Activated CD4-positive, alpha-beta T cell treated with anti-CD3 and anti-CD28 coated beads, Interleukin-2, amount 10 ng/mL, durations not matched to agents 7 days and 5 days (primary cell): ENCODE measurements around the gene RETREG1. TPM values are rescaled to one million over a fixed set of nuclear protein-coding genes. Genes with fewer than 3 reads are reported as not detected.
"Not testable (repeated sequence)": the region's sequence is repeated elsewhere in the genome, so short reads cannot be mapped to it uniquely, and the experiment has no call there.

Source experiments
- CTCF ChIA-PET: fragments of 350-600 bp; sonication (Branson Sonifier 250); formaldehyde crosslinking; loops from one replicate; lab custom pipeline; 2021; ENCODE audit warnings: antibody characterized with exemption; lab: Charles Lee
- POLR2A ChIA-PET: fragments of 350-600 bp; sonication (Branson Sonifier 250); formaldehyde crosslinking; loops from one replicate; lab custom pipeline; 2021; ENCODE audit warnings: antibody characterized with exemption; lab: Charles Lee
- DNase-seq: peaks from one replicate; pipeline ENCODE4 v3.0.0-alpha.2; 2020
- H3K27ac Mint-ChIP-seq: one replicate; pipeline ENCODE4 v1.8.0; 2021; ENCODE audit warnings: mild to moderate bottlenecking, moderate library complexity, mixed read lengths
- H3K27me3 Mint-ChIP-seq: one replicate; pipeline ENCODE4 v1.8.0; 2021; ENCODE audit warnings: mixed read lengths
- H3K36me3 Mint-ChIP-seq: one replicate; pipeline ENCODE4 v1.8.0; 2021; ENCODE audit warnings: low read depth, mixed read lengths
- H3K4me1 Mint-ChIP-seq: one replicate; pipeline ENCODE4 v1.8.0; 2021; ENCODE audit warnings: mixed read lengths
- H3K4me3 Mint-ChIP-seq: one replicate; pipeline ENCODE4 v1.8.0; 2021; ENCODE audit warnings: mild to moderate bottlenecking, moderate library complexity, mixed read lengths
- H3K9me3 Mint-ChIP-seq: one replicate; pipeline ENCODE4 v1.8.0; 2021; ENCODE audit warnings: mixed read lengths
- total RNA-seq, 2 experiments: library from RNA; stranded (reverse); gene quantifications; one replicate each; pipeline ENCODE4 v1.2.3, GENCODE V29; 2021

The RETREG1 gene
- total RNA-seq, 2 experiments from 2014 or later: 48.4 to 50.5 TPM

GRCh38 chr5:16542236-16542635 lies 74.6 kb downstream of the RETREG1 start:
- ChIA-PET CTCF (no interaction called here), POLR2A (no interaction called here)
- DNase-seq: no peak
- Mint-ChIP-seq H3K4me1 (peaks cover 26% of the 10 kb centered on the region), H3K4me3 (no peak overlapping the region), H3K27ac (no peak overlapping the region), H3K9me3 (no peaks in the 10 kb centered on the region), H3K36me3 (peaks cover 23% of the 10 kb centered on the region), H3K27me3 (no peaks in the 10 kb centered on the region)

- not testable (repeated sequence) for DNase-seq, H3K27me3 Mint-ChIP-seq
These were observed 75.2 kb downstream of the RETREG1 start for GRCh38 chr5:16541592-16541991.

DNA sequence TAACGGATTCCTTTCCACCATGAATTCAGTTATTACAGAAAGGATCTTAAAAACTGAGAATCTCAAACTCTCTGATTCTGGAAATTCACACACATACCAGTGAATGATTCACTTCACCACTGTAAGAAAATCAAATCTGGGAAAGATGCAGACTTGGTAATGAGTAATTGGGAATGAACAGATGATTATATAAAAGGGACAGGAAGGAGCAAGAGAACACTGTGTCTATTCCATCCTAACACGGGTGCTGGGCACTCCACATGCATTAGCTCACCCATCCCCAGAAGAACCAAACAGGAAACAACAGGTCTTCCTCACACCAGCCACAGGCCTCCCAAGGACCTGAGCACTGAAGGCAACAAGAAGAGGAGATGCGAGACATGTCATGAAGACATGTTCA lies 76.4 kb downstream of the RETREG1 start:
- ChIA-PET POLR2A (no interaction called here), CTCF (no interaction called here)
- no peak overlapping the region for H3K27ac Mint-ChIP-seq
- no peaks in the 10 kb centered on the region for H3K27me3 Mint-ChIP-seq
- no peak for DNase-seq
- H3K4me3 Mint-ChIP-seq: no peak overlapping the region
- peaks cover 26% of the 10 kb centered on the region for H3K4me1 Mint-ChIP-seq
- H3K36me3 Mint-ChIP-seq: peaks cover 28% of the 10 kb centered on the region
- no peaks in the 10 kb centered on the region for H3K9me3 Mint-ChIP-seq

More at GRCh38 chr5:16541592-16541991, 75.2 kb downstream of the RETREG1 start:
- Mint-ChIP-seq H3K36me3 (peaks cover 28% of the 10 kb centered on the region), H3K4me1 (peaks cover 26% of the 10 kb centered on the region)
- H3K4me3 Mint-ChIP-seq, POLR2A ChIA-PET, CTCF ChIA-PET, H3K9me3 Mint-ChIP-seq, H3K27ac Mint-ChIP-seq: not testable (repeated sequence)

- DNase-seq: no peak
- peaks cover 24% of the 10 kb centered on the region for H3K4me1 Mint-ChIP-seq
- ChIA-PET POLR2A (no interaction called here), CTCF (no interaction called here)
- H3K4me3 Mint-ChIP-seq: no peak overlapping the region
- H3K36me3 Mint-ChIP-seq: peaks cover 31% of the 10 kb centered on the region
- no peaks in the 10 kb centered on the region for H3K9me3 Mint-ChIP-seq
- no peaks in the 10 kb centered on the region for H3K27me3 Mint-ChIP-seq
- H3K27ac Mint-ChIP-seq: no peak overlapping the region
These were observed 77.6 kb downstream of the RETREG1 start for GRCh38 chr5:16539169-16539666.

DNA sequence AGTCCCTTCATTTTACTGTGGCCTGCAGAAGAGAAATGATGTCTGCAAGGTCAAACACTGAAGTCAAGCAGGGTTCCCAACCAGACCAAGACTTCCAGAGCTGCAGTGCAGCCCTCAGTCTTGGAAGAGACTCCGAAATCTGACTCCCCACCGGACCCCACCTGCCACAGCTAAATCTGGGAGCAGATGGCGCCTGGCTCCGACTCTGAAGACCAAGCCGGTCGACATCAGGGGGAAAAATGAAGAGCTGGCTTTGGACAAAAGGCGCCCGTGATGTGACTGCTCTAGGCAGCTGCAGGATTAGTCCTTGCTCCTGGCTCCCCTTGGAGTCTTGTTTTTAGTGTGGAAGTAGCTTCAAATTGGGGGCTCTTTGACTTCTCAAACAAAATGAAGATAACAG lies 78.8 kb downstream of the RETREG1 start:
- Mint-ChIP-seq H3K4me1 (peaks cover 22% of the 10 kb centered on the region), H3K27me3 (no peaks in the 10 kb centered on the region)
- no peak for DNase-seq

DNA sequence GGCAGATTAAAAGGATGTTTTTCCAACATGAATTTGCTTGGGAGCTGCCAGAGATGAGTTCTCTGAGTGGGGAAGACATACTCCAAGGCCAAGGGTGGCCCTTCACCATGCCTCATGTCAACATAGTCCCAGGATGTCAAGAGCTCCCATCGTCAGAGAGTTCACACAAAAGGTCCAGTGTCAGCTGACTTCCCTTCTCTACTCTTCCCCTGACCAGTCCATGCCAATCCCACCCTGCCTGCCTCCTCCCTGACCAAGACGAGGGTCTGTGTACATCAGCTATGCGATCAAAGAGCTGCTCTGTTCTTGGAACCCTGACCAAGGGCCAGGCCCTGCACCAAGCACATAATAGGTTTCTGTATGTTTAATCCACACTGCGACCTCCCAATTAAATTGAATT lies 80.0 kb downstream of the RETREG1 start:
- H3K36me3 Mint-ChIP-seq: peaks cover 28% of the 10 kb centered on the region

More for the DNA sequence above, 78.8 kb downstream of the RETREG1 start:
- CTCF ChIA-PET: no interaction called here
- peaks cover 28% of the 10 kb centered on the region for H3K36me3 Mint-ChIP-seq
- no peaks in the 10 kb centered on the region for H3K9me3 Mint-ChIP-seq
- H3K27ac Mint-ChIP-seq: no peak overlapping the region
- no peak overlapping the region for H3K4me3 Mint-ChIP-seq
- POLR2A ChIA-PET: no interaction called here

GRCh38 chr5:16536246-16536645 lies 80.6 kb downstream of the RETREG1 start:
- POLR2A ChIA-PET: no interaction called here
- H3K27ac Mint-ChIP-seq: no peak overlapping the region
- peaks cover 12% of the 10 kb centered on the region for H3K4me1 Mint-ChIP-seq
- H3K36me3 Mint-ChIP-seq: peaks cover 28% of the 10 kb centered on the region
- DNase-seq: no peak
- no peak overlapping the region for H3K4me3 Mint-ChIP-seq
- no peaks in the 10 kb centered on the region for H3K9me3 Mint-ChIP-seq
- H3K27me3 Mint-ChIP-seq: no peaks in the 10 kb centered on the region
- CTCF ChIA-PET: no interaction called here

More for the DNA sequence above, 80.0 kb downstream of the RETREG1 start:
- Mint-ChIP-seq H3K27me3 (no peaks in the 10 kb centered on the region), H3K27ac (no peak overlapping the region), H3K4me3 (no peak overlapping the region), H3K4me1 (peaks cover 17% of the 10 kb centered on the region), H3K9me3 (no peaks in the 10 kb centered on the region)
- POLR2A ChIA-PET: no interaction called here
- CTCF ChIA-PET: no interaction called here
- DNase-seq: no peak

GRCh38 chr5:16534280-16534679 lies 82.5 kb downstream of the RETREG1 start:
- CTCF ChIA-PET: interaction anchor here (0.6 kb wide), 1 partner anchor 1893 kb away, joined by 5 read pairs; no protein-coding TSS in a partner anchor
- no peaks in the 10 kb centered on the region for H3K27me3 Mint-ChIP-seq
- no peak overlapping the region for H3K27ac Mint-ChIP-seq
- no peaks in the 10 kb centered on the region for H3K9me3 Mint-ChIP-seq
- POLR2A ChIA-PET: no interaction called here
- H3K4me3 Mint-ChIP-seq: no peak overlapping the region
- peaks cover 25% of the 10 kb centered on the region for H3K36me3 Mint-ChIP-seq
- no peak for DNase-seq
- peaks cover 2% of the 10 kb centered on the region for H3K4me1 Mint-ChIP-seq

DNA sequence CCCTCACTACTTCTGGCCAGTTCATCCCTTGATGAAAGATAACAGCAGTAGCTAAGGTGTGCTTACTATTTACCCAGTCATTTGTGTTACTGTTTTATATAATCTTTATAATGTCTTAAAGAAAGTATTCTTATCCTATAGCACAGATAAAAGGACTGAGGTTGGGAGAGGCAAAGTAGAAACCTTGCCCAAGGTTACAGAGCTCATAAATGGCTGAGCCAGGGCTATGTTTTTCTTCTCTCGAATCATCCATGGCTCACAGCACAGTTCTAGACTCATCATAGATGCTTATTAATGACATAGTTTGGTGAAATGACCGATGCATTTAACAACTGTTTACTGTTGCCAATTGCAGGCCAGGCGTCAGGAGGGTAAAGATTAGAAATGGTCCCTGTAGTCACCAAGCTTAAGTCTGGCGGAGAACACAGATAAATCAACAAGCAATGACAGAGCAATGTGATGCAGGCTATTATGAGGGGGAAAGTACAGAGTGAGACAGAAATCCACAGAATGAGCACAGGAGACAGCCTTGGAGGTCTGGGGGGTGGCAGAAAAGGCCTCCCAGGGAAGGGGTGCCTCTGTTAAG lies 85.6 kb downstream of the RETREG1 start:
- ChIA-PET CTCF (no interaction called here), POLR2A (no interaction called here)
- DNase-seq: no peak
- H3K4me1 Mint-ChIP-seq: no peaks in the 10 kb centered on the region
- no peak overlapping the region for H3K27ac Mint-ChIP-seq
- no peaks in the 10 kb centered on the region for H3K9me3 Mint-ChIP-seq
- H3K4me3 Mint-ChIP-seq: no peak overlapping the region
- H3K27me3 Mint-ChIP-seq: no peaks in the 10 kb centered on the region
- peaks cover 12% of the 10 kb centered on the region for H3K36me3 Mint-ChIP-seq

DNA sequence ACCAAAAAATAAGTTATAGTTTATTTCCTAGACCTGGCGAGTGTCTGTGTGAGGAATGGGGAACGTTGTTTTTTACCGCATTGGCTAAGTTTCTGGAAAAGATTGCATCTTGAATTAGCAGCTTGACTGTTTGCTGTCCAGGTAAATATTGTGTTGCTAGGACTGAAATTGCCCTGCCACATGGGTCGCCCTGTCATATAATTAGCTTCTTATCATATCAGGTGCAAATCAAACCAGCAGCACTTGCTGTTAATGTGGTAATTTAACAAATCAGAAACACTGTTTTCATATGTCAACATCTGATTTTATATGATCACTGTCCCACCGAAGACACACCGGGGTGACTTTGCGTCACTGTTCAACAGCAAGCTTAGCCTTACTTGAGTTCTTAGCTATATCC lies 87.5 kb downstream of the RETREG1 start:
- Mint-ChIP-seq H3K9me3 (no peaks in the 10 kb centered on the region), H3K4me1 (peaks cover 5% of the 10 kb centered on the region), H3K27me3 (no peaks in the 10 kb centered on the region), H3K4me3 (no peak overlapping the region), H3K36me3 (peaks cover 10% of the 10 kb centered on the region), H3K27ac (no peak overlapping the region)
- CTCF ChIA-PET: no interaction called here
- POLR2A ChIA-PET: no interaction called here
- DNase-seq: no peak

GRCh38 chr5:16528382-16529110 lies 88.3 kb downstream of the RETREG1 start:
- Mint-ChIP-seq H3K4me1 (peaks cover 12% of the 10 kb centered on the region), H3K9me3 (no peaks in the 10 kb centered on the region), H3K27me3 (no peaks in the 10 kb centered on the region), H3K36me3 (peaks cover 17% of the 10 kb centered on the region), H3K4me3 (no peak overlapping the region), H3K27ac (no peak overlapping the region)
- DNase-seq: no peak
- ChIA-PET CTCF (no interaction called here), POLR2A (no interaction called here)

- Mint-ChIP-seq H3K4me3 (no peak overlapping the region), H3K27me3 (no peaks in the 10 kb centered on the region), H3K36me3 (peaks cover 22% of the 10 kb centered on the region), H3K27ac (no peak overlapping the region), H3K9me3 (no peaks in the 10 kb centered on the region), H3K4me1 (peaks cover 22% of the 10 kb centered on the region)
- CTCF ChIA-PET: no interaction called here
- POLR2A ChIA-PET: no interaction called here
- DNase-seq: no peak
These were observed 91.1 kb downstream of the RETREG1 start for GRCh38 chr5:16525651-16526050.

DNA sequence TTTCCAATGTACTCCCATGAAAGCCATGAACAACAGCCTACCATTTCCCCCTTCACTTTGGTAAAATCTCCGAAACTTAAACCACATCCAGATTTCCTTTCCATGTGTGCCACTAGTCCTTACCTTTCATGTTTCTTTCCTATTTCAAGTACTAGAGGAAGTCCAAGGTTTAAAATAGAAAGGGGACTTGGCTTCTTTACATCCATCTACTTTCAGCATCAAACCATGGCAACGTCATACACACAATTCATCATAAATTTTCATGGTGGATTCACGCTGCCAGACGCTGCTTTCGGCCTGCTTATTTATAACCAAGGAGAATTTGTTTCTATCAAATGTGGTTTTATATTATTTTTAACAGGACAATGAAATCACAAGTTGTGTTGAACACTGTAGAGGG lies 92.5 kb downstream of the RETREG1 start:
- Mint-ChIP-seq H3K4me1 (peaks cover 22% of the 10 kb centered on the region), H3K36me3 (peaks cover 22% of the 10 kb centered on the region), H3K4me3 (no peak overlapping the region), H3K27me3 (no peaks in the 10 kb centered on the region), H3K9me3 (no peaks in the 10 kb centered on the region), H3K27ac (no peak overlapping the region)
- no peak for DNase-seq
- POLR2A ChIA-PET: no interaction called here
- CTCF ChIA-PET: no interaction called here
